Measurements from ENCODE around the gene ID3. TPM values are rescaled to one million over a fixed set of nuclear protein-coding genes. Genes with fewer than 3 reads are reported as not detected.

The ID3 gene
- polyA plus RNA-seq, 1 of the 3 experiments (the other 2 are of a cell fraction), result 504 TPM

GRCh38 chr1:23509896-23510295, 49.4 kb downstream of the ID3 start:
- H3K9me3 ChIP-seq, result no peaks in the 10 kb centered on the region
- ChIA-PET CTCF (interaction anchor here (0.6 kb wide), 1 partner anchor 32 kb away, joined by 3 read pairs; no protein-coding TSS in a partner anchor), POLR2A (no interaction called here)
- no peaks in the 10 kb centered on the region for H3K4me1 ChIP-seq (ENCODE audit: control insufficient read depth in 1 of 2, insufficient read depth in 2 of 2, low read depth in 1 of 2, low read length in 1 of 2)
- H3K27me3 ChIP-seq (ENCODE audit: insufficient read depth), result no peaks in the 10 kb centered on the region
- 94% methylated on average over 11 of the region's 15 CpGs for WGBS (ENCODE audit: low lambda C conversion rate)
- H2AFZ ChIP-seq (ENCODE audit: low read depth), result no peak overlapping the region
- no peaks in the 10 kb centered on the region for H3K79me2 ChIP-seq (ENCODE audit: insufficient read depth)
- H3K9me2 ChIP-seq, result no peaks in the 10 kb centered on the region
- no peak overlapping the region for H3K9ac ChIP-seq
- H3K4me2 ChIP-seq, result no peak overlapping the region
- H3K4me3 ChIP-seq (ENCODE audit: low read depth in 2 of 2, low read length in 1 of 2), result no peak overlapping the region
- no peak overlapping the region for H3K27ac ChIP-seq (ENCODE audit: low read depth in 2 of 2, low read length in 1 of 2)
- H3F3A ChIP-seq (replicated peaks; ENCODE audit: insufficient read depth), result no peaks in the 10 kb centered on the region
- H3K36me3 ChIP-seq (replicated peaks in 1 of 2; ENCODE audit: control insufficient read depth in 1 of 2, insufficient read depth in 2 of 2, low read length in 1 of 2), result no peaks in the 10 kb centered on the region
- no peaks in the 10 kb centered on the region for H4K20me1 ChIP-seq (ENCODE audit: insufficient read depth)
- no peak for DNase-seq
- TF ChIP-seq USF1 (IDR thresholded peaks at IDR 0.05; ENCODE audit: borderline replicate concordance, low read depth) (no peak), RAD21 (IDR thresholded peaks at IDR 0.05; ENCODE audit: low read length) (no peak), GATA2 (CRISPR knock-in tag; IDR thresholded peaks at IDR 0.05) (no peak)
- TF ChIP-seq, protein P1, sequence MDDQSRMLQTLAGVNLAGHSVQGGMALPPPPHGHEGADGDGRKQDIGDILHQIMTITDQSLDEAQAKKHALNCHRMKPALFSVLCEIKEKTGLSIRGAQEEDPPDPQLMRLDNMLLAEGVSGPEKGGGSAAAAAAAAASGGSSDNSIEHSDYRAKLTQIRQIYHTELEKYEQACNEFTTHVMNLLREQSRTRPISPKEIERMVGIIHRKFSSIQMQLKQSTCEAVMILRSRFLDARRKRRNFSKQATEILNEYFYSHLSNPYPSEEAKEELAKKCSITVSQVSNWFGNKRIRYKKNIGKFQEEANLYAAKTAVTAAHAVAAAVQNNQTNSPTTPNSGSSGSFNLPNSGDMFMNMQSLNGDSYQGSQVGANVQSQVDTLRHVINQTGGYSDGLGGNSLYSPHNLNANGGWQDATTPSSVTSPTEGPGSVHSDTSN (IDR thresholded peaks at IDR 0.05), result no peak

Other genes with a start within 250 kb of the ID3 start
- gene HNRNPR, start 215.2 kb downstream of the ID3 start, polyA plus RNA-seq (2012; rRNA removed), result 111 and 141 TPM in 2 replicates
- 5.0 and 6.4 TPM in 2 replicates for gene ZNF436, start 189.7 kb downstream of the ID3 start, polyA plus RNA-seq (2012; rRNA removed)
- 1.1 and 1.2 TPM in 2 replicates for gene TCEA3, start 134.8 kb downstream of the ID3 start, polyA plus RNA-seq (2012; rRNA removed)
- gene ASAP3, start 75.3 kb downstream of the ID3 start, polyA plus RNA-seq (2012; rRNA removed), result 19.6 and 25.2 TPM in 2 replicates
- gene E2F2, start 28.3 kb downstream of the ID3 start, polyA plus RNA-seq (2012; rRNA removed), result 0.43 and 0.44 TPM in 2 replicates
- 2,231 and 2,255 TPM in 2 replicates for gene RPL11, start 132.3 kb upstream of the ID3 start, polyA plus RNA-seq (2012; rRNA removed)
- gene ELOA, start 184.0 kb upstream of the ID3 start, polyA plus RNA-seq (2012; rRNA removed), result 14.5 and 17.7 TPM in 2 replicates
- 36.3 and 41.8 TPM in 2 replicates for gene PITHD1, start 218.9 kb upstream of the ID3 start, polyA plus RNA-seq (2012; rRNA removed)
- gene LYPLA2, start 231.6 kb upstream of the ID3 start, polyA plus RNA-seq (2012; rRNA removed), result 109 and 135 TPM in 2 replicates
- gene GALE, start 241.3 kb upstream of the ID3 start, polyA plus RNA-seq (2012; rRNA removed), result 71.7 and 76.0 TPM in 2 replicates